Eye (tissue), 1 donor: Measurements from ENCODE around the gene MTFR2.

ENCODE experiments used
- DNase-seq: peaks from one replicate; pipeline ENCODE4 v3.0.0-alpha.2; 2015

The MTFR2 gene

DNA sequence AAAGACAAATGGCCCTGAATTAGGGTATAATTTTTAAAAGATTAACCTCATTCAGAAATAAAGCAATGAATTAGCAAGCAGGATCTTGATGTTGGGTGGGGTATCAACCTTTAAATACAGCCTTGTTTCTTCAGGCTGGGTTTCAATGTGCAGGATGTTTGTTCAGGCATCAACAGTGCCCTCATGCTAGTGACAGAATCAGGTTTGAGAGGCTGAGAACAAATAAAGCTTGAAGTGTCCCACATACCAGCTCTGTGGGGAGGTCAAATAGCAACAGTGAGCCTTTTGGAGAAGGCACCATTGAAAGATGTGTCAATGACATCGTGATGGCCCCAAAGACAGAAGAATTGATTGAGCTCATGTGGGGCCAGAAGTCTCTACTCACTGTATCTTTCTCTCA is 68.2 kb downstream of the MTFR2 start:
- DNase-seq, result peak; percentile 12

GRCh38 chr6:136181512-136181833 is 68.6 kb downstream of the MTFR2 start:
- no peak for DNase-seq
